Measurements from ENCODE around the gene PROM2.

The PROM2 gene

DNA sequence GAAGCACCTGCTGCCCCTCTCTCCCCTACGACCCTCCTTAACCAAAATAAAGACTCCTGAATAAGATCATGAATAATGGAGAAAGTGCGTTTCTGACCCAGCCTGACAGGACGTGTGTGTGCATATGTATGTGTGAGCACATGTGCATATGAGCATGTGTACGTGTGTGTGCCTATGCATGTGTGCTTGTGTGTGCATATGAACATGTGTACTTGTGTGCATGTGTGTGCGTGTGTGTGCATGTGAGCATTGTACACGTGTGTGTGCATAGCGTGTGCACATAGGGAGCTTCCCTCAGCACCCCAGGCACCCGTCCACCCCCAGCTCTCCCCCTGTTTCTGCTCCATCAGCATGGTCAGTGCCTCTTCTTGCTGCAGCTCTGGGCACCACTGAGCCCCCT is 33.6 kb downstream of the PROM2 start:
- DNase-seq (ENCODE audit: low spot score) = no peak

DNA sequence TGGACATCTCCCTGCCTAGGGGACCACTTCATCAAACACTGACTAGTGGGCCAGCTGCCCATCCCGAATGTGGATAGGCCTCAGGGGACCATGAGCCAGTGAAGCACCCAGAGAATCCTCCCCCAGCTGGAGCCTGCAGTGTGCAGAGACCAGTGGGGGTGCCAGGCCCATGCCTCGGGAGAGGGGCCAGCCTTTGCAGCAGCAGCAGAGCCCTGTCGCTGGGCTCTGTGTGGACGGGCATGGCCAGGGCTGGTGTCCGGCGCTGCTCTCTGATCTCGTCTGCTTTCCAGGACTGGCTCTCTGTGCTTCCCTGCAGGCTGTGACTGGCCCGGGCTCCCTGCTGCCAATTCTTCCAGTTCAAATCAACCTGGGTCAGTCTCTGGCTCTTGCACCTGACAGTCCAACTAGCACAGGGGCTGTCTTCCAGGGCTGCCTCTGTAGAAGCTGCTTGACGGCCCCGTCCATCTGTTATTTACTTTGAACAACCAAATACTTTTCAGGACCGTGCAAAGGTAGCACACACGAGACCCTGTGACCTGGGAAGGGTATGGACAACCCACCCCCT is 34.3 kb downstream of the PROM2 start:
- DNase-seq (ENCODE audit: low spot score) = no peak

- DNase-seq (ENCODE audit: low spot score) = no peak
Measured at GRCh38 chr2:95309599-95309998, 35.4 kb downstream of the PROM2 start.

DNA sequence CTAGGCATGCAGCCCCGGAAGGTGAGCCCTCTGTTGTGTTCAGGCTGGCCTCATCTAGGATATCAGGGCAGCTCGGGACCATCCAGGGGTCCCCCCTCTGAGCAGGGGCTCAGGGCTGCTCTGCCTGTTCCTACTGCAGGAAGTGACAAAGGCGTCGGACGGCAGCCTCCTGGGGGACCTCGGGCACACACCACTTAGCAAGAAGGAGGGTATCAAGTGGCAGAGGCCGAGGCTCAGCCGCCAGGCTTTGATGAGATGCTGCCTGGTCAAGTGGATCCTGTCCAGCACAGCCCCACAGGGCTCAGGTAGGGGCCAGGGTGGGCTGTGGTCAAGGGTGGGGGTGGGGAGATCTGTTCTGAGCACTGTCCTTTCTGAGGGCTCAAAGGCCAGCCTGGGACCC is 36.0 kb downstream of the PROM2 start:
- no peak for DNase-seq (ENCODE audit: low spot score)

- DNase-seq (ENCODE audit: low spot score) = no peak
Measured at GRCh38 chr2:95310651-95311050, 36.4 kb downstream of the PROM2 start.

- no peak for DNase-seq (ENCODE audit: low spot score)
Measured at GRCh38 chr2:95311815-95312542, 37.7 kb downstream of the PROM2 start.

- DNase-seq (ENCODE audit: low spot score) = no peak
Measured at GRCh38 chr2:95312543-95313201, 38.4 kb downstream of the PROM2 start.

DNA sequence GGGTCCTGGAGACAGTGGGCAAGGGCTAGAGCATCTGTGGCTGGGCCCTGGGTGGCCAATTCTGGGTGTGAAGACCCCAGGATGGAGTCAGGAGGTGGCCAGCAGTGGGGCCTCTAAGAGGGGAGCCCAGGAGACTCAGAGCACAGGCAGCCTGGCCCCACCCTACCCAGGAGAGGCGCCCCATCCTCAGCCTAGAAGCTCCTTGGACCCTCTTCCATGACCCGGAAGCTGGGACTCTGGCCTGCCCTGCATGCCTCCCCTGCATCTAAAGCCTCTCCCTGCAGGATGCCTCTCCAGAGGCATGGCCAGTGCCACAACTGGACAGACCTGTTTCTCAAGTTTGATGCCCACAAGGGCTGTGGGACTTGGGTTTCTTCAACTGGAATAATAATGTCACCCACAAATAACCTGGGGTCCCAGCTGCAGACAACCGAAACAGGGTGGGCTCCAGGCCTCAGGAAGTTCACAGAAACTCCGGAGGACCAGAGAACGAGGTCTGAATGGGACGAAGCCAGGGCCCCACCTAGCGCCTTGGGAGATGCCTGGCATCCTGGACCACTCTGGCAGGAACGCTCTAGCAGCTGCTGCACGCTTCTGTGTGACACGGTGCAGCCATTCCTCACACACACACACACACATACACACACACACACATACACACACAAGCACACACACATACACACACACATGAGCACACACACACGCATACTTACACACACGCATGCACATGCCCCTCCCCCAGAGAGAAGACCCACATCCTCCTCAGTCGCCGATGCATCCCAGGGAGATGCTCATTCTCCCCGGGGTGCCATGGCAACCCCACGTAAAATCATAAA is 39.3 kb downstream of the PROM2 start:
- no peak for DNase-seq (ENCODE audit: low spot score)

- DNase-seq (ENCODE audit: low spot score) = no peak
Measured at GRCh38 chr2:95314598-95314963, 40.3 kb downstream of the PROM2 start.

DNA sequence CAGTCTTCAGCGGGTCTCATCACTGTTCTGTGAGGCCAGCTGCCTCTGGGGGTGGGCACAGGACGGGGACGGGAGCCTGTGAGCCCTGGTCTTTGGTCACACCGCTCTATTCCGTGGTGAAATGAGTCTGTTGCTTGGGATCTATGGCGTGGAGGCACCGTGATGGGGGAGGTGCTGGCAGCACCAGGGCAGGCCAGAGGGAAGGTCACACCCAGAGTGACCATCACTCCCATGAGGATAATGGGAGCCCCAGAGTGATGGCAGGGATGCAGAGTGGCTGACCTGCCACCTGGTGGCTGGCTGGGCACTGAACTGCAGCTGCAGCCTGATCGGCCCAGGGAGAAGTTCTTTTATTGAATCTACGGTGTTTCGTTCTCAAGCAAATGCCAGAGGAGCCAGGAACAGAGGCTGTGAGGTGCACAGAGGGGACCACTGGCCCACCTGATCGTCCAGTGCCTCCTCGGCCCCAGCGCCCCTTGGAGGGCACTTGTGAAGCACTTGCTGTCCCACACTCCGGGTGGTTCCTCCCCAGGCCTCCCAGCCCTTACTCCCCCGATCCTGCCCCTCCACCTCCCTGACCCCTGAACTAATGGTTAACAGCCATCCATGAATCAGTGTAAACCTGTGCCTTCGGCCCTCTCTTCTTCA is 40.8 kb downstream of the PROM2 start:
- DNase-seq (ENCODE audit: low spot score) = peak; percentile 63

GRCh38 chr2:95315801-95316411 is 41.7 kb downstream of the PROM2 start:
- peak; percentile 31 for DNase-seq (ENCODE audit: low spot score)

DNA sequence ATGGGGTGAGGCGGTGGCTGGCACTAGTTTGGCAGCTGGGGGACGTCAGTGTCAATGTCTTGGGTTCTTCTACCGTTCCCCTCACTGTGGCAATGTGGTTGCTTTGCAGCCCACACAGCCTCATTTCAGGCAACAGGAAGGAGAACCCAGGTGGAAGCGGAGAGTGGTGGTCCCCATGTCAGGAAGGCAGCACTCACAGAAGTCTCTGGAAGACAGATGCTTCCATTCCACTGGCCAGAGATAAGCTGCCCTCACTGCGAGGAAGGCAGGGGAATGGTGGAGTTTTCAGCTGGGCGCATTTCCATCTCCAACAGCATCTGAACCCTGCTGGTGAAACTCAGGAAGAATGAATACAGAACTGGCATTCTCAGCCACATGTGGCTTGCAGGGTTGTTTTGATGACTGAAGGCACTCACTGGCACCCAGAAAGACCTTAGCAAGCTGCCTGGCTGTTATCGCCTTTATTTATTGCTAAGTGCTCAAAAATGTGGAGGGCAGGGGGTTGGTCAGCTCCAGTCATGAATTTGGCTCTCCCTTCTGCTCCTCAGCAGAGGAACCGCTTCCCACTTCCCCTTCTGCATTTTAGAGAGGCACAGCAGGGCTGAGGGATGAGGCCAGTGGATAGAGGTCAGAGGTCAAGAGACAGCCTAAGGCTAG is 42.3 kb downstream of the PROM2 start:
- peak; percentile 42 for DNase-seq (ENCODE audit: low spot score)

GRCh38 chr2:95317123-95317500 is 42.9 kb downstream of the PROM2 start:
- DNase-seq (ENCODE audit: low spot score) = no peak

- DNase-seq (ENCODE audit: low spot score) = no peak
Measured at GRCh38 chr2:95317665-95318425, 43.6 kb downstream of the PROM2 start.

GRCh38 chr2:95318431-95319220 is 44.4 kb downstream of the PROM2 start:
- DNase-seq (ENCODE audit: low spot score) = no peak

DNA sequence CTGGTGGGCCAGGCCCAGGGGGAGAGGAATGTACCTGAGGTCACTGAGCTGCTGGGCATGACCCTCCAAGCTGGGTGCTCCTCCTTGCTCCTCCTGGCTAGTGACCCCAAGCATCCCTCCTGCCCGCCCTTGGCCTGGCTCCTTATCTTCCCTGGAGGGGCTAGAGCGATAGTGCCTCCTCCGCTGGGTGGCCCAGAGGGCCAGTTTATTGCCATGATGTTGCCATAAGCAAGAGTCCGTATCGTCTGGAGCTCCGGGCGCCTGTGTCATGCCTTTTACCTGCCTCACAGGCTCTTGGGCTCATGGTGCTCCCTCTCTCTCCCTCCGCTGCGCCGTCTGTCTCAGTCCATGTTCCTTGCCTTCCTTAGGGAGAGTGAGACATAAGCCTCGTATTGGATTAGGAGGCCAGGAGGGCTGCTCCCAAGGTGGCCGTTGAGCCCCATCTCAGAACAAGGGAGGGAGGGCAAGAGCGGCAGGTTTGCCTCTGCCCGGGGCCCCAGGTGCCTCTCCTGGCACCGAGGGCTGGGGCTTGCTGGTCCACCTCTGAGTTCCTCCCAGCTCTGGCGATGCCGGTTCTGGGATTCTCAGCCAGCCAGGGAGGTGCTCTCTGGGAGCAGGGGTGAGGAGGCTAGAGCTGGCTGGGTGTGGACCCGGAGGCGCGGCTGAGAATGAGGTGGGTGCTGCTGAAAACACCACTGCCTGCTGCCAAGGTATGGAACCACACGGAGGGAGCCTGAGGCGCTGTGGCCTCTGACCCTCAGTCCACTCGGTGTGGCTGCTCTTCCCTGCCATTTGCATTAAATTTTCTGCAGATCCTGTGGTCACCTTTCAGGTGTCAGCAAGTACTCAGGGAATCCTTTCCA is 45.5 kb downstream of the PROM2 start:
- DNase-seq (ENCODE audit: low spot score) = no peak

DNA sequence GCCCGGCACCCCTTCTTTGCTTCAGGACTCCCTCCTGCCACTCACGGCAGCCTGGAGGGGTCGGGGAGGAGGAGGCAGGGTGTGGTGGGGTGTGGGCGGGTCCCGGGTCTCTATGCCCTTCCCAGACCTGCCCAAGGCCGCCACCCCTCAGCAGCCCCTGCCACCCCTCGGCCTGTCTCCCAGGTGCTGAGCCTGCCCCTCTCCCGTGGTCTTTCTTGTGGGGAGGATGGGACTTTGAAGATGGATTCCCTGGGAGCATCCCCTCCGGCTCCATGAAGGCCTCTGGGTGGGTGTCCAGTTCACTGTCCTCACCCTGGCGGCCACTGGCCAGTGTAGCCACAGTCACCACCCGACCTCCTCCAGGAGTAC is 46.1 kb downstream of the PROM2 start:
- DNase-seq (ENCODE audit: low spot score) = no peak

- no peak for DNase-seq (ENCODE audit: low spot score)
Measured at GRCh38 chr2:95320986-95321767, 46.9 kb downstream of the PROM2 start.

All from hepatic stellate cell (primary cell).